GM21528 (cell line): ENCODE data around the gene ARHGDIG.

Experiments
- ATAC-seq: cut with Tn5 transposase; IDR thresholded peaks from one replicate; pipeline ENCODE4 v1.9.1; 2021; ENCODE audit warnings: mild to moderate bottlenecking, moderate library complexity; ENCODE audit not compliant: unreplicated experiment, low FRiP score

The ARHGDIG gene

GRCh38 chr16:293043-293775 lies 12.8 kb downstream of the ARHGDIG start:
- no peak for ATAC-seq

DNA sequence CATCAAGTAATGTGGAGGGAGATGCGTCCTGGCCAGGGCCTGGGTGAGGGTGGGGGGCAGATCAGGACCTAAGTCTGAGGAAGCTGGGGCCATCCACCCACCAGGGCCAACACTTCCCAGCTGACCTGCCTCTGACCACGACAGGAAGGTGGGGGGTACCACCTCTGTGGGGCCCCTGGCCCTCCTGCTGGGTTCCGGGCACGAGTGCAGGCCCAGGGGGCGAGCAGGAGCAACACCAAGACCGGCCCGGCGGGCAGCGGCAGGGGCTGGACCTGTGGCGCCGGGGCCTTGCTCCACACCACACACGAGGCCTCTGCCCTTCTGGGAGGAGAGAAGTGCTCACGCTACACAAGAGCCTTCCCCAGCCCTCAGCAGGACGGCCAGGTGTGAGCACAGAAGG lies 15.9 kb downstream of the ARHGDIG start:
- no peak for ATAC-seq

- no peak for ATAC-seq
Measured at GRCh38 chr16:296806-297510, 16.6 kb downstream of the ARHGDIG start.

- ATAC-seq: no peak
Measured at GRCh38 chr16:297832-298231, 17.4 kb downstream of the ARHGDIG start.

DNA sequence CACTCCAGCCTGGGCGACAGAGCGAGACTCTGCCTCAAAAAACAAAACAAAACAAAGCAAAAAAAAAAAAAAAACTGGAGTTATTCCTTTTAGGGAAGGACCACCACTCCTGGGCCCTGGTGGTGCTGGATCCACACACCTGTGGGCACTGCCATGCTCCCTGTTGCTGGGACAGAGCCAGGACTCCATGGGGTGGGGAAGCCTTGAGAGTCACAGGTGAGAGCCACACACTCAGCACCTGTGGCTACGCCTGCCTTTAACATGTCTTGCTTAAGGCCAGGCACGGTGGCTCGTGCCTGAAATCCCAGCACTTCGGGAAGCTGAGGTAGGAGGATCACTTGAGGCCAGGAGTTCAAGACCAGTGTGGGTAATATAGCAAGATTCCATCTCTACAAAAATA lies 20.8 kb downstream of the ARHGDIG start:
- no peak for ATAC-seq

DNA sequence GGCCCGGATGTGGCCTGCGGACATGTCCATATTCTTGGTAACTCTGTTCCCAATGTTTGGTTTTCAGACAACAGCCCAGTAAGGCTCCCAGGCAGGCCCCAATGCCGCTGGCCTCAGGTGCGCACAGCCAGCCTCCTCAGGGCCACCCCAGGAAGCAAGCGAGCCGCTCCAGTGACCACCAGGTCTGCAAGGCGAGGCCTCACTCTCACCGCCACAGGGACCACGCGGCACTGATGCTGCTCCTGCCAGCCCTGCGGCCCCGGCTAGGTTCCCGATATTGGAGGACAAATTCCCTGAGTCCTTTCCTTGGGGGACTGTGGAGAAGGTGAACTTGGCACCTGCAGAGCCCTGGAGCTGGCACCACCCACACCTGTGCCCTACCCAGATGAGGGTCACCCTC lies 21.6 kb downstream of the ARHGDIG start:
- no peak for ATAC-seq

DNA sequence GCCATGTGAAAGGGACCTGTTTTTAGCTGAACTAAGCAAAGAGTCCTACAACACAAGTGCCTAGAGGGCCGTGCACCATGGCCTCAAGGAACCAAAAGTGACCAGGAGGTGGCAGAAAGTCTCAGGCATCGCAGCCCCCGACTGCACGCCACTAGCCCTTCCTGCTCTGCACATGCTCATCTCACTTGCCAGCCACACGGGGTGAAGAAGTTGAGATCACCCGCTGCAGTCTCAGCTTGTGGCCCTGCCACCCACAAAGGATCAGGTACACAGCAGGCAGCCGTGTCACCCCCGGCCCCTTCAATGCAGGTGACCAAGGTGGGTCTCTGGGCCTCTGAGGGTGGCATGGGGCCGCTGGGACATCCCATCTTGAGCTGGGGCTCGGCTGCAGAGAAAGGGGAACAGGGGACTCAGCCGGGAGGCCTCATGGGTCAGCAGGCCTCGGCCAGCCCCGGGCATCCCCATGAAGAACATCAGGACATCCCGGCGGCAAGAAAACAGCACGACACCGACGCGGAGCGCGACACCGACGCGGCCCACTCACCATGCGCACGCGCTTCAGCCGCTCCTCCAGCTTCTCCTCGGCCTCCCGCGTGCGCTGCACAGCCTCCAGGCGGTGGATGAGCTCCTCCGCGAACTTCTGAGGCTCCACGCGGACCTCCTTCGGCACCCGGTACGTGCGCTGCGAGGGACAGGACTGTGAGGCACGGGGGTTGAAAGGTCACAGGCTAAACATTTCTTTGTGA lies 23.5 kb downstream of the ARHGDIG start:
- ATAC-seq: no peak

DNA sequence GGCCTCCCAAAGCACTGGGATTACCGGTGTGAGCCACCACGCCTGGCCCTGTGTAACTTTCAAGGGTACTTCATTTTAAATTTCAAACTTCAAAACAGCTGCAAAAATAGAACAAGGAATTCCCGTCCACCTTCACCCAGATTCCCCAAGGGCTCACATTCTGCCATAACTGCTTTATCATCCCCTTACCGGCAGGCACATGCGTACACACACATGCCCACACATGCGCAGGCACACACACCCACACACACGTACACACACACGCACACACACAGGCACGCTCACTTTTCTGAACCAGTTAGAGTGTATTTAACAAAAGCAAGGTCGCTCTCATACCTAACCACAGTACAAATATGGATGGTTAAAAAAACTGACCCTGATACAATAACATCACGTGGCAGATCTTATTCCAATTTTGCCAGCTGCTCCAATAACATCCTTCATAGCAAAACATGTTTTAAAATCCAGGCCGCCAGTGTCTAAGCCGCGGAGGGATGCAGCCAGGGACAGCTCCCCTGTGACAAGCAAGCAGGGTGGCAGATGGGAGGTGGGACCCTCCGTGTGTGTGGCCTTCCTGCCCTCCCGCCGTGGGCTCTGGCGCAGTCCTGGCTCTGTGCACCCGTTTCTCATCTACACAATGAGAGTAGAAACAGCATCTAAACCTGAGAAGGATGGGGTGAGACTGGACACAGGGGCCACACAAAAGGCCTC lies 25.7 kb downstream of the ARHGDIG start:
- no peak for ATAC-seq

DNA sequence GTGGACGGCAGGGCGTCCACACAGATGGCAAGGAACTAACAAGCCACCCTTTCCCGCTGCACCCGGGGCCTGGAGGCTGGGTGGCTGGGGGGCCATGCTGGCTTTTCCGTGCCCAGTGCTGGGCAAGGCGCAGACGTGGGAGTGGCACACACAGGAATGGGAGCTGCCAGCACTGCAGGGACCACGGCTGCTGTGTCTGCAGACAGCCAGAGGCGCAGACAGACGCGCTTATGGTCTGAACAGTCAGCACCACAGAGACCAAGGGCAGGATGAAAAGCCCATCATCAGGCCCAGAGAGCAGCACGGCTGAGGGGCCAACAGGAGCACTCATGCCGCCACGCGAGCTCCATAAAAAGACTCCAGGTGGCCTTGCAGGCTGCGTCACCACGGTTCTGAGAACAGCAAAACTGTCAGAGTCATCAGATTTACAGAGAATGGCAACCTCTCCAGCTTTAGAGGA lies 26.6 kb downstream of the ARHGDIG start:
- no peak for ATAC-seq

GRCh38 chr16:307691-308312 lies 27.4 kb downstream of the ARHGDIG start:
- no peak for ATAC-seq

DNA sequence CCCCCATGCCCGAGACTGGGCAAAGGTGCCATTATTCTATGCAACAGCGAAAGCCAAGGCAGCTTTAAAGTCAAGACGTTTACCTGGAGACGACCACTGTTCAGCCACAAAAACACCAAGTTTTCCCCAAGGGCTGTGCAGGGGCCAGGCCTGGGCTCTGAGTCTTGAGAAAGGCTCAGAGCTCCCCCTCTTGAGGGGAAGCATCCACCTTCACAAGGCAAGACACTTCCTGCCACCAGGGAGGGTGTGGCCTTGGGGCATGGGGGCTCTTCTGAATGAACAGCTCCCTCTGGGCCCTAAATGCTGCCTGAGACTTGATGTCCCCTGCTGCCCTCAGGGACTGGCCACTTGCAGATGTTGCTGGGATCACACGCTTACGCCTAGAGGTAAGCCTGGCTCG lies 29.1 kb downstream of the ARHGDIG start:
- no peak for ATAC-seq

DNA sequence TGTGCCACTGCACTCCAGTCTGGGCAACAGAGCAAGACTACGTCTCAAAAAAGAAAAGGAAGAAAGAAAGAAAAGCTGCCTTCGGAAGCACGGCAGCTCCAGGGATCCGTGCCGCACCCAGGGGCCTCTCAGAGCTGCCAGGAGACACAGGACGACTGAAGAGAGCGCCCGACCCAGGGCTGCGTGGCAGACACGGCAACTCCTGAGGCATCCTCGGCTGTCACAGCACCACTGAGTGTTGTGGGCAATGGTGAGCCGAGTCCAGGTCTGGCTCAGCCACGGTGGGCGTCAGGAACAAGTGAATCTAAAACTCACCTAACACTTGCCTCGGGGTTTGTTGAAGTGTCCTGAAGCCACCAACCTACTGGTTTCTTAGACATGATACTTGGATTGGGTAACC lies 31.3 kb downstream of the ARHGDIG start:
- ATAC-seq: no peak

- ATAC-seq: no peak
Measured at GRCh38 chr16:314351-314750, 34.0 kb downstream of the ARHGDIG start.

DNA sequence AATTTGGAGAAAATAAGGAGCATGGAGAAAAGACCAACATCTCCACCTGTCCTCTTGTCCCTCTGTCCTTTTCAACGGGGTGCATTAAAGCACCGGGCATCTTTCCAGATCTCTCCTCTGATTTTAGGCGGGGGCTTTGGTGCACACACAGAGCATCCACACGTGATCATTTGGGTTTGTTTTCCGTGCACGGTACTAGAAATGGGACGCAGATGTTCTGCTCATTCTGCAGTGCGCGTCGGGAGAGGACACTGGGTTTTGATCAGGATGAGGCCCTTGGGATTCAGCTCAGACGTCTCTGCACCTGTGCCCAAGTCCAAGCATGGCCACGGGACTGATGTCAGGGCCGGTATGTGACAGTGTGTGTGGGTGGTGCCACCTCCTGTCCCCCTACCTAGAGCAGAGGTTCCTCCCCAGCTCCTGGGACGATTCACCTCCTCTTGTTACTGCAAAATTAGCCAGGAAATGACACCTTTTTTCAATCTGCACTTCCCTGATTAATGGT lies 34.5 kb downstream of the ARHGDIG start:
- ATAC-seq: no peak

GRCh38 chr16:316741-317464 lies 36.5 kb downstream of the ARHGDIG start:
- ATAC-seq: no peak

DNA sequence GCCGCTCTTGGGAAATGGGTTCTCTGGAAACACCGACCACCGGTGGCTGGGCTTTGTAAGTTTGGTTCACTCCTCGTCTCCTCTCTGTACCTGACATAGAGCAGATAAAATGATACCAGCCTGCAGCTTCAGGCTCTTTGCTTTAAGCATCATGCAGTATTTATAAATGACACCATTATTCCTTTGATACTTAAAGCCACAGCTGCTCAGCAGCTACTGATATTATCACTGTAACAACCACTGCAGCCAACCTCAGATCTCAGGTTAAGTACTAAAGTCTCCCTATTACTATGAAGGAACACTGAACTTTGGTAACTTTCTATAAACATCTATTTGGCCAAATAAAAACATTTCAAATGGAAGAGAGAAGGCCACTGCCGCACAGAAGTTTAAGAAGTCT lies 37.2 kb downstream of the ARHGDIG start:
- no peak for ATAC-seq

- no peak for ATAC-seq
Measured at GRCh38 chr16:318628-319027, 38.2 kb downstream of the ARHGDIG start.

DNA sequence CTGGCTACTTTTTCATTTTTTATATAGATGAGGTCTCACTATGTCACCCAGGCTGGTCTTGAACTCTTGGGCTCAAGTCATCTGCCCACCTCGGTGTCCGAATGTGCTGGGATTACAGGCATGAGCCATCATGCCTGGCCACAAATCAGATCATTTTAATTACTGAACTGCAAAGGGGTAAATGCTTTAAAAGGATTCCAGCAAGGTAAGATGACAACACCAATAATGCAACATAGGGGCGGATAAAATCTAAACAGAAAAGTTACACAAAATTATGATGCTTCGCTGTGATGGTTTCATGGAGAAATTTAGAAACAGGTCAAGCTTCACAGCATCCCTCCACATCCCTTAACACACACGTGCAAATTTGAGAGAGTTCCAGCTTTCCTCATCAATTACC lies 39.8 kb downstream of the ARHGDIG start:
- no peak for ATAC-seq

- ATAC-seq: no peak
Measured at GRCh38 chr16:321532-321931, 41.1 kb downstream of the ARHGDIG start.
